Measurements from ENCODE around the gene SAP30BP. TPM values are rescaled to one million over a fixed set of nuclear protein-coding genes. Genes with fewer than 3 reads are reported as not detected.

The SAP30BP gene
- total and polyA plus RNA-seq, 2 experiments from 2014 or later = 44.9 to 97.9 TPM

DNA sequence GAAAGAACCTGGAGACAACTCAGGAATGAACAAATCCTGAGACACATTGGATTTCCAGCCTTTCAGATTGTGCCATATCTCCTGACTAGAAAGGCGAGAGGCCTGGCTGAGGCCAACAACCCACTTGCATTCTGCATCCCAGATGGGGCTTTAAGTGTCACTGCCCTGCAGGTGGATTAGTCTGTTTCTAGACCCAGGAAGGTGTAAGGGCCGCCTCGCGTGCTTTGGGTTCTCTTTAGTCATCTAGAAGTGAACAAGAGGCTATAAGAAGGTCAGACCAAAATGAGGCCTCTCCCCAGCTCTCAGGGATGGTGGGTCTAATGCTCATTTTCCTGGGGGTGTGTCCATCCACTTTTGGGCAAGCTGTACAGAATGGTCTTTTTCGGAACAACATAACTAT is 4.9 kb downstream of the SAP30BP start (continued):
- no peak for TF ChIP-seq ZNF331 (CRISPR knock-in tag; IDR thresholded peaks at IDR 0.05; ENCODE audit: low read depth)

DNA sequence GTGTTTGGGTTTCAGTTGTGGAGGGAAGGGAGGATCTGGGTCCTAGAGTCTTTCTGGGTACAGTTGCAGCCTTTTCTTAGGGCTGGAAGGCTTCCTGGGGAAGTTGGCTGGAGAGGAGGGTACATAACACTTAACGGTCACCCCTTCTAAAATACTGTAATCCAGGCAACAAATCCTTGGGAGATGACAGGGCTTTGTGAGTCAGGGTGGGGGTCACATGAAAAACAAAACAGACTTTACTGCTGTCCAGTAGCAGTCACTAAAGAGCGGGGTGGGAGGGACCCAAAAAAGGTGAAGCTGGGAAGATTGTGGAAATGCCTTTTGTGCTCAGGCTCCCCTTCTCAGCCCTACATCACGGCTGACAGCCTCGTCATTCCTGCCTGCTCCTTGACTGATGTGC is 6.3 kb downstream of the SAP30BP start:
- peaks cover 2% of the 10 kb centered on the region; the same call in 2 of the 3 replicates for H3K4me1 Mint-ChIP-seq
- H3K9me2 ChIP-seq (ENCODE audit: insufficient read depth) = no peaks in the 10 kb centered on the region
- H3K4me3 ChIP-seq = no peak overlapping the region
- no peak overlapping the region for H3K27ac Mint-ChIP-seq
- no peak overlapping the region for H2AFZ ChIP-seq
- H3K79me2 ChIP-seq (replicated peaks; ENCODE audit: insufficient read depth) = peaks cover 57% of the 10 kb centered on the region
- TF ChIP-seq EZH2 (IDR thresholded peaks at IDR 0.05; ENCODE audit: low read depth, unreplicated experiment) (no peak), NANOG (IDR thresholded peaks at IDR 0.05; ENCODE audit: borderline replicate concordance) (no peak), JUNB (IDR thresholded peaks at IDR 0.05; ENCODE audit: unreplicated experiment) (no peak), ZNF114 (CRISPR knock-in tag; IDR thresholded peaks at IDR 0.05) (no peak), ZNF331 (CRISPR knock-in tag; IDR thresholded peaks at IDR 0.05; ENCODE audit: low read depth) (no peak), CREB1 (CRISPR knock-in tag; IDR thresholded peaks at IDR 0.05; ENCODE audit: low read depth) (no peak), STAT1 (IDR thresholded peaks at IDR 0.05; ENCODE audit: unreplicated experiment) (no peak), POLR2AphosphoS5 (IDR thresholded peaks at IDR 0.05; ENCODE audit: low read depth) (no peak)
- TF ChIP-seq, protein P1, sequence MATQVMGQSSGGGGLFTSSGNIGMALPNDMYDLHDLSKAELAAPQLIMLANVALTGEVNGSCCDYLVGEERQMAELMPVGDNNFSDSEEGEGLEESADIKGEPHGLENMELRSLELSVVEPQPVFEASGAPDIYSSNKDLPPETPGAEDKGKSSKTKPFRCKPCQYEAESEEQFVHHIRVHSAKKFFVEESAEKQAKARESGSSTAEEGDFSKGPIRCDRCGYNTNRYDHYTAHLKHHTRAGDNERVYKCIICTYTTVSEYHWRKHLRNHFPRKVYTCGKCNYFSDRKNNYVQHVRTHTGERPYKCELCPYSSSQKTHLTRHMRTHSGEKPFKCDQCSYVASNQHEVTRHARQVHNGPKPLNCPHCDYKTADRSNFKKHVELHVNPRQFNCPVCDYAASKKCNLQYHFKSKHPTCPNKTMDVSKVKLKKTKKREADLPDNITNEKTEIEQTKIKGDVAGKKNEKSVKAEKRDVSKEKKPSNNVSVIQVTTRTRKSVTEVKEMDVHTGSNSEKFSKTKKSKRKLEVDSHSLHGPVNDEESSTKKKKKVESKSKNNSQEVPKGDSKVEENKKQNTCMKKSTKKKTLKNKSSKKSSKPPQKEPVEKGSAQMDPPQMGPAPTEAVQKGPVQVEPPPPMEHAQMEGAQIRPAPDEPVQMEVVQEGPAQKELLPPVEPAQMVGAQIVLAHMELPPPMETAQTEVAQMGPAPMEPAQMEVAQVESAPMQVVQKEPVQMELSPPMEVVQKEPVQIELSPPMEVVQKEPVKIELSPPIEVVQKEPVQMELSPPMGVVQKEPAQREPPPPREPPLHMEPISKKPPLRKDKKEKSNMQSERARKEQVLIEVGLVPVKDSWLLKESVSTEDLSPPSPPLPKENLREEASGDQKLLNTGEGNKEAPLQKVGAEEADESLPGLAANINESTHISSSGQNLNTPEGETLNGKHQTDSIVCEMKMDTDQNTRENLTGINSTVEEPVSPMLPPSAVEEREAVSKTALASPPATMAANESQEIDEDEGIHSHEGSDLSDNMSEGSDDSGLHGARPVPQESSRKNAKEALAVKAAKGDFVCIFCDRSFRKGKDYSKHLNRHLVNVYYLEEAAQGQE (IDR thresholded peaks at IDR 0.05; ENCODE audit: unreplicated experiment) = no peak
- H3K36me3 ChIP-seq (ENCODE audit: insufficient read depth) = peaks cover 32% of the 10 kb centered on the region
- DNase-seq (ENCODE audit: low spot score) = no peak
- H3K4me3 Mint-ChIP-seq = no peak overlapping the region
- peaks cover 3% of the 10 kb centered on the region for H3F3A ChIP-seq (replicated peaks; ENCODE audit: low read depth)
- ATAC-seq = no peak
- H3K36me3 Mint-ChIP-seq (ENCODE audit: low read depth) = peaks cover 53% of the 10 kb centered on the region
- peaks cover 5% of the 10 kb centered on the region for H3K27me3 Mint-ChIP-seq (ENCODE audit: insufficient read depth, low read depth, poor library complexity)
- no peaks in the 10 kb centered on the region for H3K9me3 Mint-ChIP-seq
- H3K4me1 ChIP-seq (ENCODE audit: insufficient read depth) = peaks cover under 1% of the 10 kb centered on the region; the same call in 1 of the 2 replicates
- no peak overlapping the region for H3K27ac ChIP-seq (ENCODE audit: low read depth)
- H3K4me2 ChIP-seq = no peak overlapping the region
- H4K20me1 ChIP-seq (replicated peaks; ENCODE audit: insufficient read depth) = peaks cover 28% of the 10 kb centered on the region
- no peaks in the 10 kb centered on the region for H3K27me3 ChIP-seq (ENCODE audit: insufficient read depth)

DNA sequence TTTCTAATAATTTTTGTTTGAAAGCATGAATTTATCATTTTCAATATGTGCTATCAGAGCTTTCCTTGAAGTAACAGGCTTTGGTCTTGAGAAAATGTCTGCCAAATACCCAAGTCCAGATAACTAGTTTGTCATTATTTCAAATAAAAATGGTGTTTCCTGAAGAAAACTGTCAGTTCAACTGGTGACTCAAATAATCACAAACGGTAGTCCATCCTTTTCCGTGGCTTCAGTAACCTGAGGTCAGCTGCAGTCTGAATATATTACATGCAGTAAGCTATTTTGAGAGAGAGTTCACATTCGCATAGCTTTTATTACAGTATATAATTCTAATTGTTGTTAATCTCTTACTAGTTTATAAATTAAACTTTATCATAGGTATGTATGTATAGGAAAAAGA is 9.3 kb downstream of the SAP30BP start:
- Histone ChIP-seq H3F3A (replicated peaks; ENCODE audit: low read depth) (peaks cover 2% of the 10 kb centered on the region; the same call in 1 of the 2 replicates), H3K79me2 (replicated peaks; ENCODE audit: insufficient read depth) (peaks cover 48% of the 10 kb centered on the region), H3K27me3 (ENCODE audit: insufficient read depth) (no peaks in the 10 kb centered on the region), H3K4me2 (no peak overlapping the region), H3K4me3 (no peak overlapping the region), H3K36me3 (ENCODE audit: insufficient read depth) (peaks cover 7% of the 10 kb centered on the region; the same call in 1 of the 2 replicates), H2AFZ (no peak overlapping the region), H3K27ac (ENCODE audit: low read depth) (no peak overlapping the region), H3K9me2 (ENCODE audit: insufficient read depth) (no peaks in the 10 kb centered on the region), H4K20me1 (replicated peaks; ENCODE audit: insufficient read depth) (peaks cover 14% of the 10 kb centered on the region), H3K4me1 (ENCODE audit: insufficient read depth) (no peaks in the 10 kb centered on the region)
- H3K27ac Mint-ChIP-seq = no peak overlapping the region
- ATAC-seq (no peak), DNase-seq (ENCODE audit: low spot score) (no peak)
- H3K9me3 Mint-ChIP-seq = no peaks in the 10 kb centered on the region
- H3K4me3 Mint-ChIP-seq = no peak overlapping the region
- peaks cover 47% of the 10 kb centered on the region; the same call in 2 of the 3 replicates for H3K36me3 Mint-ChIP-seq (ENCODE audit: low read depth)
- peaks cover 5% of the 10 kb centered on the region for H3K27me3 Mint-ChIP-seq (ENCODE audit: insufficient read depth, low read depth, poor library complexity)
- no peaks in the 10 kb centered on the region for H3K4me1 Mint-ChIP-seq
- TF ChIP-seq POLR2AphosphoS5 (IDR thresholded peaks at IDR 0.05; ENCODE audit: low read depth) (no peak), CREB1 (CRISPR knock-in tag; IDR thresholded peaks at IDR 0.05; ENCODE audit: low read depth) (no peak), STAT1 (IDR thresholded peaks at IDR 0.05; ENCODE audit: unreplicated experiment) (no peak), ZNF331 (CRISPR knock-in tag; IDR thresholded peaks at IDR 0.05; ENCODE audit: low read depth) (no peak), NANOG (IDR thresholded peaks at IDR 0.05; ENCODE audit: borderline replicate concordance) (no peak), EZH2 (IDR thresholded peaks at IDR 0.05; ENCODE audit: low read depth, unreplicated experiment) (no peak)
- TF ChIP-seq, protein P1 (IDR thresholded peaks at IDR 0.05; ENCODE audit: unreplicated experiment) = no peak

Data from GM23338 (cell line).